Measurements from ENCODE around the gene GPR55. TPM values are rescaled to one million over a fixed set of nuclear protein-coding genes. Genes with fewer than 3 reads are reported as not detected.
A peak's percentile ranks its signal among the peaks of the same experiment; 100 is the strongest.

Gene GPR55
- not detected in 2 replicates for total RNA-seq (2022)
- Bru-seq, nascent RNA: percentile 4 among the genes with signal in this experiment
- BruChase-seq, experiment 1, labeled RNA remaining after a 2-hour chase: percentile 6 among the genes with signal in this experiment
- BruChase-seq, experiment 2, labeled RNA remaining after a 6-hour chase: percentile 5 among the genes with signal in this experiment
- long read RNA-seq: 0 reads

- H3K27ac Mint-ChIP-seq (ENCODE audit: unreplicated experiment): no peak within 1 kb of the TSS
- H3K36me3 Mint-ChIP-seq (ENCODE audit: insufficient read depth, unreplicated experiment): no peaks in the 10 kb centered on the region
- H3K4me1 Mint-ChIP-seq (ENCODE audit: low read depth, unreplicated experiment): no peaks in the 10 kb centered on the region
- H3K4me3 Mint-ChIP-seq (ENCODE audit: unreplicated experiment): no peak within 1 kb of the TSS
- H3K9me3 Mint-ChIP-seq (ENCODE audit: unreplicated experiment): no peaks in the 10 kb centered on the region
- no TSS peak for BruUV-seq (replicated peaks)
- CTCF ChIA-PET: interaction anchor here (0.6 to 1.3 kb wide), 3 partner anchors 60 to 100 kb away, joined by 3 to 4 read pairs (median 4); no protein-coding TSS in a partner anchor
- Histone ChIP-seq H3K4me3 (ENCODE audit: low read depth, low read length) (no peak within 1 kb of the TSS), H3K9me3 (no peaks in the 10 kb centered on the region), H3K36me3 (ENCODE audit: control insufficient read depth, insufficient read depth, low read length) (no peaks in the 10 kb centered on the region), H3K27me3 (replicated peaks; ENCODE audit: control insufficient read depth, insufficient read depth, low read length) (no peaks in the 10 kb centered on the region), H3K4me1 (no peaks in the 10 kb centered on the region)
- no peak for DNase-seq
- no peaks in the 10 kb centered on the region for H3K27me3 Mint-ChIP-seq (ENCODE audit: insufficient read depth, unreplicated experiment)
- intact Hi-C loops (cut with micrococcal nuclease; ENCODE audit: unreplicated experiment): no loop called here
- POLR2A ChIA-PET: no interaction called here
- peak in 1 of 2 experiments; percentile 20 for TF ChIP-seq CTCF (IDR thresholded peaks at IDR 0.05; ENCODE audit: insufficient read depth in 1 of 2, low read depth in 1 of 2, low read length in 1 of 2, severe bottlenecking in 1 of 2, unreplicated experiment in 1 of 2)
Measured at GRCh38 chr2:230924470-230925341, at the start of gene GPR55. Gene GPR55, minus strand, starts transcription at chr2:230925242. Its CDS starts 14,280 bp downstream, at chr2:230910962.

GRCh38 chr2:230974096-230974913, 49.3 kb upstream of the GPR55 start:
- CTCF ChIA-PET: no interaction called here
- Mint-ChIP-seq H3K36me3 (ENCODE audit: insufficient read depth, unreplicated experiment) (no peaks in the 10 kb centered on the region), H3K4me1 (ENCODE audit: low read depth, unreplicated experiment) (peaks cover 5% of the 10 kb centered on the region), H3K27me3 (ENCODE audit: insufficient read depth, unreplicated experiment) (no peaks in the 10 kb centered on the region), H3K27ac (ENCODE audit: unreplicated experiment) (no peak overlapping the region), H3K4me3 (ENCODE audit: unreplicated experiment) (no peak overlapping the region), H3K9me3 (ENCODE audit: unreplicated experiment) (no peaks in the 10 kb centered on the region)
- TF ChIP-seq CTCF (IDR thresholded peaks at IDR 0.05; ENCODE audit: insufficient read depth in 1 of 2, low read depth in 1 of 2, low read length in 1 of 2, severe bottlenecking in 1 of 2, unreplicated experiment in 1 of 2): no peak
- no peak overlapping the region for H3K4me3 ChIP-seq (ENCODE audit: low read depth, low read length)
- no peaks in the 10 kb centered on the region for H3K9me3 ChIP-seq
- POLR2A ChIA-PET: no interaction called here
- no peaks in the 10 kb centered on the region for H3K27me3 ChIP-seq (replicated peaks; ENCODE audit: control insufficient read depth, insufficient read depth, low read length)
- H3K36me3 ChIP-seq (ENCODE audit: control insufficient read depth, insufficient read depth, low read length): no peaks in the 10 kb centered on the region
- intact Hi-C loops (cut with micrococcal nuclease; ENCODE audit: unreplicated experiment): no loop called here
- DNase-seq: no peak
- no TSS peak for BruUV-seq (replicated peaks)
- no peaks in the 10 kb centered on the region for H3K4me1 ChIP-seq

GRCh38 chr2:230972046-230972445, 47.0 kb upstream of the GPR55 start:
- H3K36me3 ChIP-seq (ENCODE audit: control insufficient read depth, insufficient read depth, low read length): no peaks in the 10 kb centered on the region
- Mint-ChIP-seq H3K4me1 (ENCODE audit: low read depth, unreplicated experiment) (peaks cover 5% of the 10 kb centered on the region), H3K9me3 (ENCODE audit: unreplicated experiment) (no peaks in the 10 kb centered on the region), H3K27ac (ENCODE audit: unreplicated experiment) (no peak overlapping the region), H3K4me3 (ENCODE audit: unreplicated experiment) (no peak overlapping the region), H3K36me3 (ENCODE audit: insufficient read depth, unreplicated experiment) (no peaks in the 10 kb centered on the region), H3K27me3 (ENCODE audit: insufficient read depth, unreplicated experiment) (no peaks in the 10 kb centered on the region)
- H3K4me1 ChIP-seq: no peaks in the 10 kb centered on the region
- no peaks in the 10 kb centered on the region for H3K9me3 ChIP-seq
- no TSS peak for BruUV-seq (replicated peaks)
- POLR2A ChIA-PET: no interaction called here
- H3K4me3 ChIP-seq (ENCODE audit: low read depth, low read length): no peak overlapping the region
- DNase-seq: no peak
- intact Hi-C loops (cut with micrococcal nuclease; ENCODE audit: unreplicated experiment): no loop called here
- CTCF ChIA-PET: no interaction called here
- no peaks in the 10 kb centered on the region for H3K27me3 ChIP-seq (replicated peaks; ENCODE audit: control insufficient read depth, insufficient read depth, low read length)
- no peak for TF ChIP-seq CTCF (IDR thresholded peaks at IDR 0.05; ENCODE audit: insufficient read depth in 1 of 2, low read depth in 1 of 2, low read length in 1 of 2, severe bottlenecking in 1 of 2, unreplicated experiment in 1 of 2)
